HG03135 (cell line): ENCODE results near the gene TMEM208.

Source experiments
- ATAC-seq: cut with Tn5 transposase; IDR thresholded peaks from one replicate; pipeline ENCODE4 v1.9.1; 2021; ENCODE audit warnings: mild to moderate bottlenecking, moderate library complexity; ENCODE audit not compliant: unreplicated experiment

TMEM208 gene

GRCh38 chr16:67226804-67227566 is at the start of gene TMEM208:
TMEM208 (plus strand) TSS chr16:67227130; CDS start chr16:67227219, 89 bp downstream.
- ATAC-seq = peak; percentile 90

- no peak for ATAC-seq
Measured at GRCh38 chr16:67177743-67178699, 48.9 kb upstream of the TMEM208 start.

- ATAC-seq = no peak
Measured at GRCh38 chr16:67179421-67180080, 47.4 kb upstream of the TMEM208 start.

- no peak for ATAC-seq
Measured at GRCh38 chr16:67180166-67180565, 46.8 kb upstream of the TMEM208 start.

GRCh38 chr16:67181346-67181745 is 45.6 kb upstream of the TMEM208 start:
- no peak for ATAC-seq

- no peak for ATAC-seq
Measured at GRCh38 chr16:67182288-67182687, 44.6 kb upstream of the TMEM208 start.

- no peak for ATAC-seq
Measured at GRCh38 chr16:67183284-67183626, 43.7 kb upstream of the TMEM208 start.

GRCh38 chr16:67183627-67184452 is 43.1 kb upstream of the TMEM208 start, which contains the start of gene MATCAP1:
MATCAP1 (minus strand) TSS chr16:67183963; CDS start chr16:67180610, 3,353 bp downstream.
- ATAC-seq = peak; percentile 86

GRCh38 chr16:67184453-67184994 is 42.4 kb upstream of the TMEM208 start:
- peak; percentile 8 for ATAC-seq

- no peak for ATAC-seq
Measured at GRCh38 chr16:67184995-67185650, 41.8 kb upstream of the TMEM208 start.

GRCh38 chr16:67185651-67186134 is 41.2 kb upstream of the TMEM208 start:
- no peak for ATAC-seq

GRCh38 chr16:67186550-67186950 is 40.4 kb upstream of the TMEM208 start:
- no peak for ATAC-seq

GRCh38 chr16:67187175-67187890 is 39.6 kb upstream of the TMEM208 start:
- ATAC-seq = no peak

- ATAC-seq = no peak
Measured at GRCh38 chr16:67188323-67188722, 38.6 kb upstream of the TMEM208 start.

- ATAC-seq = no peak
Measured at GRCh38 chr16:67188798-67189197, 38.1 kb upstream of the TMEM208 start.

- no peak for ATAC-seq
Measured at GRCh38 chr16:67190041-67190440, 36.9 kb upstream of the TMEM208 start, which contains the start of gene EXOC3L1. EXOC3L1 (minus strand) TSS chr16:67190136; CDS start chr16:67189676, 460 bp downstream.

- ATAC-seq = no peak
Measured at GRCh38 chr16:67190448-67191399, 36.2 kb upstream of the TMEM208 start.
